RCC 7860 (cell line): Measurements from ENCODE around the gene HYAL1.
A peak's percentile ranks its signal among the peaks of the same experiment; 100 is the strongest.

ENCODE experiments used
- DNase-seq: peaks from one replicate; pipeline ENCODE4 v3.0.0-alpha.2; 2015; ENCODE audit warnings: low spot score
- FAIRE-seq: peaks from 2 replicates; lab custom pipeline; 2012; peaks lifted over from hg19 to GRCh38; lab: Jason Lieb, UNC

Gene HYAL1, protein sequence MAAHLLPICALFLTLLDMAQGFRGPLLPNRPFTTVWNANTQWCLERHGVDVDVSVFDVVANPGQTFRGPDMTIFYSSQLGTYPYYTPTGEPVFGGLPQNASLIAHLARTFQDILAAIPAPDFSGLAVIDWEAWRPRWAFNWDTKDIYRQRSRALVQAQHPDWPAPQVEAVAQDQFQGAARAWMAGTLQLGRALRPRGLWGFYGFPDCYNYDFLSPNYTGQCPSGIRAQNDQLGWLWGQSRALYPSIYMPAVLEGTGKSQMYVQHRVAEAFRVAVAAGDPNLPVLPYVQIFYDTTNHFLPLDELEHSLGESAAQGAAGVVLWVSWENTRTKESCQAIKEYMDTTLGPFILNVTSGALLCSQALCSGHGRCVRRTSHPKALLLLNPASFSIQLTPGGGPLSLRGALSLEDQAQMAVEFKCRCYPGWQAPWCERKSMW

DNA sequence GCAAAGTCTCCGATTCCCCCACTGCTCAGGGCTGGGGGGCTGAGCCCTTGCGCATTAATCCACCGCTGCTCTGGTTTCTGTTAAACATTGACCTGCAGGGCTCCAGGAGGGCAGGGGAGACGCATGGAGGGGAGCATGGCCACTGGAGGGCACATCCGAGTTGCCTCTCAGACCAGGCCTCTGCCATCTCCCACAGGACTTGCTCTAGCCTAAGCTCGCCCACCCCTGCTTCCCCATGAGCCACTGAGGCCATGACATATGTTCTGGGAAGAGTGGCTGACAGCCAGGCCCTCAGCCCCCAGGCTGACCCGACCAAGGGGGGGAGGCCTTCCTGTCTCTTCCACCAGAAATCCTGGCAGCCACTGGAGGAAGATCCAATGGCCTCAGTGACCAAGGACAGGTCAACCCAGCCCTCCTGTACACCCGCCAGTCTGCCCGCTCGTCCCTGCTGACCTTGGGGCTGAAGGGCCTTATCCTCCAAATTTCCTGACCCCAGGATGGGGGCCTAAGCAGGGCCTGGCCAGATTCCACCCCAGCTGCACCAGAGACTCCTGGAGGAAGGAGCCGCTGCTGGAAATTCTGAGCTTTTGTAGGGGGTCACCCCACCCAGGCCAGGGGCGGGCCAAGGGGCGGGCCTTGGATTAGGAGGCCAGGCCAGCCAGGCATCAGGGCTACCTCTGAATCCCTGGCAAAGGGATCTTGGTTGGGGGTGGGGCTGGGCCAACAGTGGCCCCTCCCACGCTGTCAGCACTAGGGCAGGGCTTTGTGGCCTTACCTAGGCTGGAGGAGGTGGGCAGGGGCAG, at the start of gene HYAL1:
TSS of gene HYAL1 (minus strand) at position 562 of the 803 bp plus-strand sequence. CDS start 618 bp downstream, outside the sequence.
- no peak for FAIRE-seq
- no peak for DNase-seq

DNA sequence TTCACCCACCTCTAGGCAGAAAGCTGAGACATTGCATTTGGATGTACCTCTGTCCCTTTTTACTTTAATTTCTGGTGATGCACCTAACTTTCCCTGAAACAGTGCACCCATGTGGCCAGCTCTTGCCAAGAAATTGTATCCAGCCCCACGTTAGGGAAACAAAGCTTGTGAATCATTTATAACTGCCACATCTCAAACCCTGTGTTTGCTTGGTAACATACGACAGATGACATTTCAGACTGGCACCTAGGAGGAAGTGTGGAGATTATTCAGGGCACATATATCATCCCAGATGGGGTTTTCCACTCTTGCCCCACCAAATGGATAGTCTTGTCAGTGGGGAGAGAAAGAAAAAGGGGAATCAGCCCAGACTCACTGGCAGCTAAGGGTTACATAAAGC, 49.4 kb upstream of the HYAL1 start:
- DNase-seq = peak; percentile 65
- no peak for FAIRE-seq

DNA sequence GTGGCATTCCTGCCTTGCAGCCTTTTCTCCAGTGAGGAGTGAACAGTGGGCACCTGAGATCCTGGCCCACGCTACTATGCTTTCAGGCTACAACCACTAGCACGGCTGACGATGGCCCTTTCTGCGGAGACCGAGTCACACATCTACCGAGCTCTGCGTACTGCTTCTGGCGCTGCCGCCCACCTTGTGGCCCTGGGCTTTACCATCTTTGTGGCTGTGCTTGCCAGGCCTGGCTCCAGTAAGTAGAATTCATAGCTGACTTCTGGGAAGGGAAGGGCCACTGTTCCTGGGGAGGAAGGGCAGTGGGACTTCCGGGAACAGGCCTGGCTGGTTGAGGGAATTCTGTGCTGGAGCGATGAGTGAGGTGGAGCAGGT, 47.9 kb upstream of the HYAL1 start:
- no peak for FAIRE-seq
- no peak for DNase-seq

DNA sequence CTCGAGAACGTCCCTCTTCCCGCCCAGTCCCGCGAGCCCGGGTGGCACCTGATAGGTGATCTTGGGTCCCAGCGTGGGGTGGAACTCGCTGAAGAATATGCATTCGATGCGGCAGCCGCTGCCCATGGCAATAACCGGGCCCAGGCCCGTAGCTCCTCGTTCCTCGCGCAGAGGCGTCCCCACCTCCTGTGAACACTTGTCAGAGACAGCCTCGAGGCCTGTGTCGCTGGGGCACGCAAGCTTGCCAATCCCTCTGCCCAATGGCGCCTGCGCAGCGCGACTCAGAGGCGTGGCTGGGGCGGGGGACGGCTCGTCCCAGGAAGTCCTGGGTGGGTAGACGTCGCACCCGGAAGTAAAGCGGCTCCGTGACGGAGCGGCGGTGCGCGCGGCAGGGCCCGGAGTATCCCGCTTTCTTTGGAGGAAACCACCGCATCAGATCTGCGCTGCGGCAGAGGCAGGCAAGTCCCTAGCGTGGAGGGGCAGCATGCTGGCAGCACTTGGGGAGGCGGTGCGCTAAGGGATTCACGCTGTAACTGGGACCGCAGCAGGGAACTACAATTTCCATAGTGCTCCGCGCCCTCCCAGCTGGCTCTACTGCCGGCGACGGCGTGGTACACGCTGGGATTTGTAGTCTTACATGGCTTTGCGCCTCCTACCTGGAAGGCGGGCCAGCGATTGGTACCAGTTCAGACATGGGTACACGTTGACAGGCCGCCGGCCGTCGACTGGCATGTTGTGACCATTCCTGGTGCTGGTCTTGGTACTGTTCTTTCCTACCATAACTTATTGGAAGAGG, 47.4 kb upstream of the HYAL1 start, which contains the start of the genes CYB561D2 and NPRL2:
TSS of gene CYB561D2 (plus strand) at position 336 of the 796 bp plus-strand sequence. CDS start 572 bp downstream, outside the sequence.
TSS of gene NPRL2 (minus strand) at position 249 of the 796 bp plus-strand sequence. CDS start at position 126, 123 bp downstream.
- FAIRE-seq (no peak), DNase-seq (peak; percentile 80)

DNA sequence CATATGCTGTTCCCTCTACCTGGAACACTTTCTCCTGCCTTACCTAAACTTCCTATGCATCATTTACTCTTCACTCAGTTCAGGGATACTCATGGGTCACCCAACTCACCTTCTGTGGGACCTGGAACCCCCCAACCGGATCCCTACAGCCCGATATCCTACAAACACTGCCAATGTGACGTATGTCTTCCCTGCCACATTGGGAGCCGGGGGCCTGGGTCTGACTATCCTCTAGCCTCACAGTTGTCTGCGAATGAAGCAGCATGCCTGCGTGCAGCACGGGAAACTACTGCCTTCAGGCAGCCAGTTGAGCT, 46.8 kb upstream of the HYAL1 start:
- FAIRE-seq (no peak), DNase-seq (no peak)

DNA sequence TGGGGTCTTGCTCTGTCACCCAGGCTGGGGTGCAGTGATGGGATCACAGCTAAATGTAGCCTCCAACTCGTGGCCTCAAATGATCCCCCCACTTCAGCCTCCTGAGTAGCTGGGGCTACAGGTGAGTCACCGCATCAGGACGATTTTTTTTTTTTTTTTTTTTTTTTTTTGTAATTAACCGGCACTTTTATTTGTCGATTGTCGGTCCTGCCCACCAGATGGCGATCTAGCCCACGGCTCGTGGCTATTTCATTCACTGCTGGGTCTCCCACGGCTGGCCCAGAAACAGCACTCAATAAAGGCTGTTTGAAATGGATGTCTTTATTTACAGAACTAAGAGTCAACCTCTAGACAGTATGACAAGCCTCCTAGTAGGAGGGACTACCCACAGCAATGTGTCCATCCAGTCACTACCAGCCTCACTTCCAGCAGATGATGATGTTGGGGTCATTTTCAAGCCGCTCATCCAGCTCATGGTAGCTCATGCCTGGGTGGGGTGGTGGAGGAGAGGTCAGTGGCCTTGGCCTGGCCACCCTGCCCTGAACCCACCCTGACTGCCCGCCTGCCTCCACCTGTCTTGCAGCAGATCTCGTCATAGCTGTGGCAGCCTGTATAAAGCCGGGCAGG, 43.9 kb upstream of the HYAL1 start:
- peak; percentile 46 for DNase-seq
- peak; percentile 47 for FAIRE-seq

DNA sequence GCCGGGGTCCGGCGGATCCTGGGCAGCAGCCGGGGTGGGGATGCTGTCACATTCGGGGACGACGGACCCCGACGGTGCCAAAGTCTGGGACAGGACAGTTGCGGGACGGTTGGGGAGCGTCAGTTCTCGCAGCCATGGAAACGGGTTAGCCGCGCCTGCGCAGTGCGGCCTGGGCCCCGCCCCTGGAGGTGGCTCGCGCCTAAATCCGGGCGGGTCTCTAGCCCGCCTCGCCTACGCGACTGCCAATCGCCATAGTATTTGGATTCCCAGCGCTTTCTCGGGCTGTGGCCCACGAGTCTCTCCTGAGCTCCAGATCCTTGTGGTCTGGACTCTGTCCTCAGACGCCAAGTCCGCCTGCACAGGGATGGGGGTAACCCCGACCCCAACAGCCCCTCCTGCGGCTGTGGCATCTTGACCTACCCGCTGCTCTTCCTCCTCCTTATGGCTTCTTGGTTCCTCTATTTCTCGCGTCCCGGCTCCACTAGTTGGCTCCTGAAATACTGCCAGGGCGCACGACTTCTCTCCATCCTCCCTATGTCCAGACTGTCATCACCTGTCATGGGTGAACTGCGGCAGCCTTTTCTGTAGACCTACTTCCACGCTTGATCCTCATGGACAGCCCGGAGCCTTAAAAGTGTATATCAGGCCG, 42.3 kb upstream of the HYAL1 start, which contains the start of gene ZMYND10:
TSS of gene ZMYND10 (minus strand) at position 147 of the 649 bp plus-strand sequence. CDS start 153 bp downstream, outside the sequence.
- DNase-seq (no peak), FAIRE-seq (no peak)

DNA sequence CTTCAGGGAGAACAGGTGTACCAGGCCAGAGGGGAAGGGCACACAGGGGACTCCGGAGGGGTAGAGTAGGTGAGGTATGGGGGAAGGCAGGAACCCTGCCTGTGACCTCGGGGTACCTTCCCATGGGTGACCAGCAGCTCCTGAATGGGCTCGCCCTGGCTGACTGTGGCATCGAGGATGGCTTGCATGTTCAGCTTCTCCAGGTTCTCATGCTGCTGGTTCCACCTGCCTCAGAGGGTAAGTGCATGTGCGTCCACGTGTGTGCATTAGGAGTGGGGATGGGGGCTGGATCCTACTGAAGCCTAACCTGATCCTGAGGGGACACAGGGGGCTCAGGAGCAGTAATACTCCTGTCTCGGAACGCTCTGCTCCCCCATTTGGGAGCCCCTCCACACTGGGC, 41.6 kb upstream of the HYAL1 start:
- FAIRE-seq (no peak), DNase-seq (no peak)

DNA sequence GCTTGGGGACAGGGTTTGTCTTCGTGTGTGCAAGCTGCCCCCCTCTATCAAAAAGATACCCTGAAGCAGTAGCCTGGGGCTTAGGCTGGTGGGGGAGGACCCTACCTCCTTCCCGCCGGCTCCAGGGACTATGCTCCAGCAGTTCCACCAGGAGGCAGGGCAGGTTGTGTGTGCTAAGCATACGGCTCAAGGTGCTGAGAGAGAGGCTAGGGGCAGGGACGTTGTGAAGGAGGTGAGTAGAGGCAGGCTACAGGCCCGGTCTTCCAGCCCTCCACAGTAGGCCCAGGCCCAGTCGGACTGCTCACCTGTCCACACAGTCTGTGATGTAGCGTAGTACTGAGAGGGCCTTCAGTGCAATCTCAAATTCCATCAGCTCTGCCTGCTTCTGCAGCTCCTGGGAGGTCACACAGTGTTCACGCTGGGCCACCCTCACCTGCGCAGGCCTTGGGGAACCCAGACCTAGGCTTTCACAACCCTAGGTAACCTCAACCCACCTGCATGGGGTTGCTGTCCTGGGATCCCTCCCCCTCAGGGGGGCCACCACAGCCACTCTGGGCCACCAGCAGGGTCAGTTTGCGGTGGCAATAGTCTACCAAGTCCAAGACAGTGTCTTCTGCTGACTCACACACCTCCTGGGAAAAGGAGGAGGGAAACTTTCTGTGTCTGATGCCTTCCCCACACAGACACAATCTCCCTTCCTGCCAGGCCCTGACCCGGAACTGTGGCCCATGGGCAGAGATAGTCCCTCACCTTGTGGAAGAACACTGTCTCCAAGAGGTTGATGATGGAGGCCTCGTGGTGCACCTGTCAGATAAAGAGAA, 39.6 kb upstream of the HYAL1 start:
- no peak for DNase-seq
- FAIRE-seq = no peak

DNA sequence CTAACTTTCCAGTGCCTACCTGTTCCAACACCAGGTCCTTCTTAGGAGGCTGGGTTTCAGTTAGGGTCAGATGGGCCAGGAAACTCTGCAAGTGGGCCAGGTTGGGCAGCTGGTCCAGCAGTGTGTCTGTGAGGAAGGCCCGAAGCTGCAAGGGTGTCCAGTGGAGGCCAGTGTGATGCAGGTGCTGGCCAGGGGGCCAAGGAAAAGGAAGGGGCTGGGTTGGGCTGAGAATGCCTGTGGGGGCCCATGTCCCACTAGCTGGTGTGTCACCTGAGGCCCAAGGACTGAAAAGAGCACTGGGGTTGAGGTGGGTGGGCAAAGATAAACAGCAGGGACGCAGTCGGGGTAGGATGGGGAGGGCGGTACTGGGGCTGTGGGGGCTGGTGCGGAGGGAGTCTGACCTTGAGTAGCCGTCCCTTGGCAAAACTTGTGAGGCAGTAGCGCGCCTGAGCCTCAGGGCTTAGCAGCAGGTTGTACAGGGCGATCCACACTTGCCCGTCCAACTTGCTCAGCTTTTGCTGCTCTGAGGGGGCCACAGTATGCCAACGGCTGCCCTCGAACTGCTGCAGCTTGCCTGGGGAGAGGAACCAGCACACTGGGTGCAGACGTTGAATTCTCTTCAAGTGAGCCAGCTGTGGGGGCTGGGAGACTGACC, 38.7 kb upstream of the HYAL1 start:
- FAIRE-seq = no peak

DNA sequence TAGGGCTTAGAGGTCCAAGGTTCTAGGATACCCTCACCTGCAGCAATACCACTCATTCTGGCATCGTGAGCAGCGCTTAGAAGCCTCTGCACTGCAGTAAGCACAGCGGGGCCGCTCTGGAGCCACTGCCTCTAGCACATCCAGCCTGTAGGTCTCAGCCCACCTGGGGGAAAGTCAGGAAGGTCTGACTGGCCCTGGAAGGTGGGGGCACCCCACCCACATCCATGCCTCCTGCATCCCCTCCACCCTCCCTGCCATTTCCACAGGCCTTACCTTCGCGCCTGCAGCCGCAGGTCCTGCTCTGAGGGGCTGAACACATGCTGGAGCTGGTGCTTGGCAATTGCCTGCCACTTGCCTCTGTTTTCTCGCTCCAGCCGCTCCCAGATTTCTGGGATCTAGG, 38.2 kb upstream of the HYAL1 start:
- DNase-seq = no peak
- FAIRE-seq = no peak

More for the DNA sequence above, 38.7 kb upstream of the HYAL1 start:
- DNase-seq = no peak

DNA sequence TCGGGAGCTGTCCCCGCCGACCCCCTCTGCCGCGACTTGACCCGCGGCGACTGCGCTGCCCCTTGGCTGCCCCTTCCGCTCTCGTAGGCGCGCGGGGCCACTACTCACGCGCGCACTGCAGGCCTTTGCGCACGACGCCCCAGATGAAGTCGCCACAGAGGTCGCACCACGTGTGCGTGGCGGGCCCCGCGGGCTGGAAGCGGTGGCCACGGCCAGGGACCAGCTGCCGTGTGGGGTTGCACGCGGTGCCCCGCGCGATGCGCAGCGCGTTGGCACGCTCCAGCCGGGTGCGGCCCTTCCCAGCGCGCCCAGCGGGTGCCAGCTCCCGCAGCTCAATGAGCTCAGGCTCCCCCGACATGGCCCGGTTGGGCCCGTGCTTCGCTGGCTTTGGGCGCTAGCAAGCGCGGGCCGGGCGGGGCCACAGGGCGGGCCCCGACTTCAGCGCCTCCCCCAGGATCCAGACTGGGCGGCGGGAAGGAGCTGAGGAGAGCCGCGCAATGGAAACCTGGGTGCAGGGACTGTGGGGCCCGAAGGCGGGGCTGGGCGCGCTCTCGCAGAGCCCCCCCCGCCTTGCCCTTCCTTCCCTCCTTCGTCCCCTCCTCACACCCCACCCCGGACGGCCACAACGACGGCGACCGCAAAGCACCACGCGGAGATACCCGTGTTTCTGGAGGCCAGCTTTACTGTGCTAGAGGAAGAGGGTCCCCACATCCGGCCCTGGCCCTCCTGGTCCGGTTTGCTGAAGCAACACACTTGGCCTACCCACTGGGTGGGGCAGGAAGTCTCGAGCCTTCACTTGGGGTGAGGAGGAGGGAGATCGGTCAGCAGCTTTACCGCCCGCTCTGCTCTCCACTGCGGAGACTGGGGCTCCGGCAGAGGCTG, 37.3 kb upstream of the HYAL1 start, which contains the start of gene RASSF1:
TSS of gene RASSF1 (minus strand) at position 389 of the 882 bp plus-strand sequence. CDS start at position 358, 31 bp downstream.
- DNase-seq = no peak
- no peak for FAIRE-seq

DNA sequence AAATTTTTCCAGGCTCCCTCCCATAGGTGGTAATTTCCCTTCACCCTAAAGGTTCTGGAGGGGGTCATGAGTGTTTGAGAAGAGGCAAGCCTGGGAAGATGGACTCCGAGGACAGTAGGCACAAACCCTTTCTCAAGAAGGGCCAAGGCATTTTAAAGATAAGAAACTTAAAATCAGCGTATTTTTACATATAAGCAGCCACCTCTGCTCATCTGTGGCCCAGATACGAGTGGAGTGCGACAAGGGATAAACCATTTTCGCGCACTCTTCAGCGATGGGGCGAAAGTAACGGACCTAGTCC, 36.7 kb upstream of the HYAL1 start:
- FAIRE-seq = no peak
- no peak for DNase-seq

DNA sequence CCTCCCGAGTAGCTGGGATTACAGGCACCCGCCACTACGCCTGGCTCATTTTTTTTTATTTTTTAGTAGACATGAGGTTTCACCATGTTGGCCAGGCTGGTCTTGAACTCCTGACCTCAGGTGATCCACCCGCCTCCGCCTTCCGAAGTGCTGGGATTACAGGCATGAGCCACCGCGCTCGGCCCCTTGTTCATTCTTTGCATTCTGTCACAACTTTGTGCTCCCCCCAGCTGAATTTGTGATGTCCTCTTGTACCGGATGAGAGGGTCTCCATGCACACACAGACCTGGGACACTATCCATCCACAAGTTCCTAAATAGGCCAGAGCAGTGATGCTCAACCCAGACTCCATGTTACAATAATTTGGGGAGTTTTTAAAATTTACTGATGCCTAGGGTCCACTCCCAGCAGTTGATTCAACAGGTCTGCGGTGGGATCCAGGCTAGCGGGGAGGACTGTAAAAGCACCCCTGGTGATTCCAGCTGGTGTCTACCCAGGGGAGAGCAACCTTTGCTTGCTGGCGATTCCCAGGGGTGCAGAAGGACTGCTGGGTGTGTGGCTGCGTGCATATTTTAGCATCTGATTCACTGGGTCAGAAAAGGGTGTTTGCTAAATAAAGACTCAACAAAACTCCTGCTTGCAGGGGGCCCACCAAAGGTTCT, 36.2 kb upstream of the HYAL1 start:
- FAIRE-seq (no peak), DNase-seq (no peak)

DNA sequence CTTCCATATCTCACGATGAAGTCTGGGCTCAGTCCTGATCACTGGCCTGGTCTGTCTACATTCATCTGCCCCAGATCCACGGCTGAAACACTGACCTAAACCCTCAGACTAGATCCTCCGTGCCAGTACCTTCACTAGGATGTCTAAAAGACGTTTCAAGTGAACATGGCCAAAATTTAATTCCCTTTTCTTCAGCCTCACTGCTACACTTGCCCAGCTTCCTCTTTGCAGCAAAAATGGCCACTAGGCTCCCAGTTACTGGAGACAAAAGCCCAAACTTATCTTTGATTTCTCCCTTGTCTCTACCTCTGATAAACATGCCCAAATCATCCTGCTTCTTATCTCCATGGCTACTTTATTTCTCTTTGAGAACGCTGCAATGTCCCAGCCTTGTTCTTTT, 35.6 kb upstream of the HYAL1 start:
- FAIRE-seq = no peak
- no peak for DNase-seq

DNA sequence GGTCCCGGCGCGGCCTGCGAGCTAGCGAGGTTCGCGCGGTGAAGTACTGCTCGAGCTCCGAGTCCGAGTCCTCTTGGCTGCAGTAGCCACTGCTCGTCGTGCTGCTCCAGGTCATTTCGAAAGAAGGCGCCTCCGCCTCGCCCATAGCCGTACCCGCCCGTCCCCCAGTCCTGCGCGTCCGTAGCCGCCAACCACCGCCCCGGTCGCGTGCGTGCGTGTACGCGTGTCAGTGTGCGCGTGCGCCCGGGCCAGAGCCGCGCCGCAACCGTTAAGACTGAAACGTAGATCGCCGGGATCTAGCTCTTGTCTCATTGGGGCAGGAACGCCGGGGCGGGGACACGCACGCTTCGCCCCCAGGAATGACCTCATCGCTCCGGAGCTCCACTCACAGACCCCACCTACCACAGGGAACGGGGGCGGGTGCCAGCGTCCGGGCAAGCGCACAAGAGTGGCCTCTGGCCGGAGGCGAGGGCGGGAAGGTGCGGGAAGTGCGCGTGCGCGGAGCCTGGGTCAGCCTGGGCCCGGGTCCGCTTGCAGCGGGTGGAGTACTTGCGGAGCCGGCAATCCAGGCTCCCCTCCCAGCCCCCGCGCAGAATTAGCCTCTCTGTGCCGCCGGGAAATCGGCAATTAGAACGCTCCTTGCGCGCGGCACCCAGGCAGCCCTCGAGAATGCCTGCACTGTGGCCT, 33.9 kb upstream of the HYAL1 start:
- peak; percentile 84 for FAIRE-seq

More for the DNA sequence above, 33.9 kb upstream of the HYAL1 start:
- DNase-seq = peak; percentile 97
